Measurements from ENCODE around the gene TCF20. TPM values are rescaled to one million over a fixed set of nuclear protein-coding genes. Genes with fewer than 3 reads are reported as not detected.

The TCF20 gene
- total RNA-seq, 1 experiment from 2014 or later, result 56.4 TPM

- no peak overlapping the region for H3K4me3 Mint-ChIP-seq (ENCODE audit: unreplicated experiment)
- DNase-seq (ENCODE audit: unreplicated experiment), result no peak
- no TSS peak for BruUV-seq (replicated peaks)
- no peaks in the 10 kb centered on the region for H3K9me3 Mint-ChIP-seq (ENCODE audit: unreplicated experiment)
- POLR2A ChIA-PET, result no interaction called here
- no peak overlapping the region for H3K27ac Mint-ChIP-seq (ENCODE audit: low read depth, unreplicated experiment)
- H3K36me3 Mint-ChIP-seq (ENCODE audit: insufficient read depth, unreplicated experiment), result peaks cover 5% of the 10 kb centered on the region
- no peaks in the 10 kb centered on the region for H3K27me3 Mint-ChIP-seq (ENCODE audit: insufficient read depth, unreplicated experiment)
- intact Hi-C loops (cut with micrococcal nuclease), result no loop called here
- CTCF ChIA-PET, result interaction anchor here (0.7 kb wide), 1 partner anchor 39 kb away, joined by 3 read pairs; no protein-coding TSS in a partner anchor
- peaks cover 45% of the 10 kb centered on the region for H3K4me1 Mint-ChIP-seq (ENCODE audit: insufficient read depth, unreplicated experiment)
- TF ChIP-seq CTCF (IDR thresholded peaks at IDR 0.05; ENCODE audit: unreplicated experiment), result no peak
Measured at GRCh38 chr22:42258126-42258525, 12.3 kb downstream of the TCF20 start.

DNA sequence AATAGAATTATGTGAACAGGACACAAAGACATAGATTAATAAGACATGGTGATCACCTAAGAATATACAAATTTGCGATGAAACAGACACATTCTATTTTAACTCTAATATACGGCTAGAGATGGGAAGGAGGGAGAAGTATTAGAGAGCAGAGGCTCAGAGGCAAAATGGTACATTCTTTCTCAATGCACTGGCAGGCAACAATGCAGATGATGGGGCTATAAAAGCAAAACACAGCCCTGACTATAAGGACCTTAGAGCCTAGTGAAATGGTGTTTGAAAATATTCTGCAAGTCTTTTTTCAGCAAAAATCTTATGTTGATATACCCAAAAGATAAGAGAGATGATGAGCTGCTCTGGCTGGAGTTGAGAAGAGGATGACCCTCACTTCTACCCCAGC lies 13.1 kb downstream of the TCF20 start:
- H3K4me3 Mint-ChIP-seq (ENCODE audit: unreplicated experiment), result no peak overlapping the region
- peaks cover 5% of the 10 kb centered on the region for H3K36me3 Mint-ChIP-seq (ENCODE audit: insufficient read depth, unreplicated experiment)
- ChIA-PET POLR2A (no interaction called here), CTCF (no interaction called here)
- H3K27ac Mint-ChIP-seq (ENCODE audit: low read depth, unreplicated experiment), result no peak overlapping the region
- no peaks in the 10 kb centered on the region for H3K9me3 Mint-ChIP-seq (ENCODE audit: unreplicated experiment)
- peaks cover 44% of the 10 kb centered on the region for H3K4me1 Mint-ChIP-seq (ENCODE audit: insufficient read depth, unreplicated experiment)
- no peak for TF ChIP-seq CTCF (IDR thresholded peaks at IDR 0.05; ENCODE audit: unreplicated experiment)
- BruUV-seq (replicated peaks), result no TSS peak
- intact Hi-C loops (cut with micrococcal nuclease), result no loop called here
- no peak for DNase-seq (ENCODE audit: unreplicated experiment)
- H3K27me3 Mint-ChIP-seq (ENCODE audit: insufficient read depth, unreplicated experiment), result no peaks in the 10 kb centered on the region

GRCh38 chr22:42256930-42257329 lies 13.5 kb downstream of the TCF20 start:
- peaks cover 39% of the 10 kb centered on the region for H3K4me1 Mint-ChIP-seq (ENCODE audit: insufficient read depth, unreplicated experiment)
- CTCF ChIA-PET, result no interaction called here
- peak overlapping the region; percentile 44 for H3K27ac Mint-ChIP-seq (ENCODE audit: low read depth, unreplicated experiment)

GRCh38 chr22:42256220-42256619 lies 14.2 kb downstream of the TCF20 start:
- BruUV-seq (replicated peaks), result no TSS peak
- peak overlapping the region; percentile 44 for H3K27ac Mint-ChIP-seq (ENCODE audit: low read depth, unreplicated experiment)
- no peak for TF ChIP-seq CTCF (IDR thresholded peaks at IDR 0.05; ENCODE audit: unreplicated experiment)
- H3K4me3 Mint-ChIP-seq (ENCODE audit: unreplicated experiment), result no peak overlapping the region
- no peaks in the 10 kb centered on the region for H3K36me3 Mint-ChIP-seq (ENCODE audit: insufficient read depth, unreplicated experiment)
- no peaks in the 10 kb centered on the region for H3K9me3 Mint-ChIP-seq (ENCODE audit: unreplicated experiment)
- peaks cover 33% of the 10 kb centered on the region for H3K4me1 Mint-ChIP-seq (ENCODE audit: insufficient read depth, unreplicated experiment)
- no peaks in the 10 kb centered on the region for H3K27me3 Mint-ChIP-seq (ENCODE audit: insufficient read depth, unreplicated experiment)
- ChIA-PET POLR2A (no interaction called here), CTCF (no interaction called here)
- intact Hi-C loops (cut with micrococcal nuclease), result no loop called here
- no peak for DNase-seq (ENCODE audit: unreplicated experiment)

More at GRCh38 chr22:42256930-42257329, 13.5 kb downstream of the TCF20 start:
- no peak for DNase-seq (ENCODE audit: unreplicated experiment)
- no TSS peak for BruUV-seq (replicated peaks)
- H3K36me3 Mint-ChIP-seq (ENCODE audit: insufficient read depth, unreplicated experiment), result peaks cover 3% of the 10 kb centered on the region
- intact Hi-C loops (cut with micrococcal nuclease), result no loop called here
- H3K27me3 Mint-ChIP-seq (ENCODE audit: insufficient read depth, unreplicated experiment), result no peaks in the 10 kb centered on the region
- POLR2A ChIA-PET, result no interaction called here
- no peak overlapping the region for H3K4me3 Mint-ChIP-seq (ENCODE audit: unreplicated experiment)
- no peak for TF ChIP-seq CTCF (IDR thresholded peaks at IDR 0.05; ENCODE audit: unreplicated experiment)
- H3K9me3 Mint-ChIP-seq (ENCODE audit: unreplicated experiment), result no peaks in the 10 kb centered on the region
